Neural progenitor cell (in vitro differentiated cells): ENCODE measurements around the gene PDE1A. TPM values are rescaled to one million over a fixed set of nuclear protein-coding genes. Genes with fewer than 3 reads are reported as not detected.
A peak's percentile ranks its signal among the peaks of the same experiment; 100 is the strongest.

Experiments
- DNase-seq: peaks from one replicate; pipeline ENCODE4 v3.0.0-alpha.2; 2016; ENCODE audit warnings: low spot score
- H2AFZ ChIP-seq: fragments of 200-600 bp; sonication (generic); replicated peaks from 2 replicates; pipeline ENCODE4 v1.6.1; 2016; ENCODE audit warnings: antibody characterized with exemption
- H3F3A ChIP-seq: fragments of 200-600 bp; sonication (generic); 2 replicates; pipeline ENCODE4 v1.6.1; 2016; ENCODE audit warnings: antibody characterized with exemption, low read depth
- H3K27ac ChIP-seq: fragments of 200-600 bp; sonication (generic); 2 replicates; pipeline ENCODE4 v1.5.1; 2016; ENCODE audit warnings: mild to moderate bottlenecking
- H3K27me3 ChIP-seq: fragments of 200-600 bp; sonication (generic); 2 replicates; pipeline ENCODE4 v1.6.1; 2016; ENCODE audit warnings: mild to moderate bottlenecking, moderate library complexity
- H3K36me3 ChIP-seq: fragments of 200-600 bp; sonication (generic); 2 replicates; pipeline ENCODE4 v1.5.1; 2016
- H3K4me1 ChIP-seq: fragments of 200-600 bp; sonication (generic); 2 replicates; pipeline ENCODE4 v1.6.1; 2016; ENCODE audit warnings: mixed run types
- H3K4me2 ChIP-seq: fragments of 200-600 bp; sonication (generic); 2 replicates; pipeline ENCODE4 v1.6.1; 2016
- H3K4me3 ChIP-seq: fragments of 200-600 bp; sonication (generic); 2 replicates; pipeline ENCODE4 v1.5.1; 2016
- H3K79me2 ChIP-seq: fragments of 200-600 bp; sonication (generic); 2 replicates; pipeline ENCODE4 v1.6.1; 2016; ENCODE audit warnings: low read depth
- H3K9ac ChIP-seq: fragments of 200-600 bp; sonication (generic); 2 replicates; pipeline ENCODE4 v1.6.1; 2016
- H3K9me3 ChIP-seq: fragments of 200-600 bp; sonication (generic); 2 replicates; pipeline ENCODE4 v1.5.1; 2016; ENCODE audit warnings: low read depth
- H4K20me1 ChIP-seq: fragments of 200-600 bp; sonication (generic); 2 replicates; pipeline ENCODE4 v1.6.1; 2016; ENCODE audit warnings: low read depth
- H3K27ac Mint-ChIP-seq: 3 replicates; pipeline ENCODE4 v1.8.0; 2021; ENCODE audit warnings: mixed read lengths
- H3K27me3 Mint-ChIP-seq: 2 replicates; pipeline ENCODE4 v1.8.0; 2022; ENCODE audit warnings: low read depth, mild to moderate bottlenecking, inconsistent platforms, moderate library complexity, mixed read lengths; ENCODE audit not compliant: insufficient read depth
- H3K36me3 Mint-ChIP-seq: 3 replicates; pipeline ENCODE4 v1.8.0; 2021; ENCODE audit warnings: mixed read lengths
- H3K4me1 Mint-ChIP-seq: 3 replicates; pipeline ENCODE4 v1.8.0; 2021; ENCODE audit warnings: mixed read lengths
- H3K4me3 Mint-ChIP-seq: 3 replicates; pipeline ENCODE4 v1.8.0; 2021; ENCODE audit warnings: mild to moderate bottlenecking, moderate library complexity, mixed read lengths
- H3K9me3 Mint-ChIP-seq: 3 replicates; pipeline ENCODE4 v1.8.0; 2020; ENCODE audit warnings: mixed read lengths
- EZH2 ChIP-seq: fragments of 200-600 bp; sonication (generic); IDR thresholded peaks from 2 replicates; pipeline ENCODE4 v1.6.1; 2017; ENCODE audit warnings: antibody characterized with exemption, mild to moderate bottlenecking, moderate library complexity
- EZH2phosphoT487 ChIP-seq: fragments of 200-600 bp; sonication (generic); IDR thresholded peaks from 2 replicates; pipeline ENCODE4 v1.6.1; 2017; ENCODE audit warnings: antibody characterized with exemption
- total RNA-seq: library from RNA; depleted of rRNA; stranded (reverse); fragments of >200 nt; gene quantifications from 2 replicates; pipeline ENCODE4 v1.2.3, GENCODE V29; 2015; ENCODE audit warnings: low replicate concordance
- TF ChIP-seq, protein P1 (sequence below): fragments of 200-600 bp; sonication (generic); IDR thresholded peaks from 2 replicates; pipeline ENCODE4 v1.5.1; 2017; ENCODE audit warnings: antibody characterized with exemption, mild to moderate bottlenecking

PDE1A gene
- total RNA-seq, 1 donor from 2014 or later = not detected

DNA sequence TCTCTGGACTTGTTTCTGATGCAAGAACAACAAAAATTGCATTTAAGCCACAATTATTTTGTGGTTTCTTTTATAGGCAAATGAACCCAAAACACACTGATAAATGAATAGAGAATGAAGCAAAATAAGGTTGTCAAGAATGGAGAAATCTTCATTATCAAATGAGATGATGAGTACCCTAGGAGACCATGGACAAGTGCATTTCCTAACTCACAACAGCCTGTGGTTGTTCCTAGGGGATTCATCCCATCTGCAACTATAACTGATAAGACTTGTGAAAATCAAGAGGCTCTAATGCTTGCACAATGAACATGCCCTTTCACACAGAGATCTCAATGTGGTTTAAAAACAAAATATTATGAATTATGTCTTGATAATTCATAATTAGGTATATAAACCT is 159.9 kb downstream of the PDE1A start:
- no peak overlapping the region for H3K27ac Mint-ChIP-seq
- TF ChIP-seq, protein P1, sequence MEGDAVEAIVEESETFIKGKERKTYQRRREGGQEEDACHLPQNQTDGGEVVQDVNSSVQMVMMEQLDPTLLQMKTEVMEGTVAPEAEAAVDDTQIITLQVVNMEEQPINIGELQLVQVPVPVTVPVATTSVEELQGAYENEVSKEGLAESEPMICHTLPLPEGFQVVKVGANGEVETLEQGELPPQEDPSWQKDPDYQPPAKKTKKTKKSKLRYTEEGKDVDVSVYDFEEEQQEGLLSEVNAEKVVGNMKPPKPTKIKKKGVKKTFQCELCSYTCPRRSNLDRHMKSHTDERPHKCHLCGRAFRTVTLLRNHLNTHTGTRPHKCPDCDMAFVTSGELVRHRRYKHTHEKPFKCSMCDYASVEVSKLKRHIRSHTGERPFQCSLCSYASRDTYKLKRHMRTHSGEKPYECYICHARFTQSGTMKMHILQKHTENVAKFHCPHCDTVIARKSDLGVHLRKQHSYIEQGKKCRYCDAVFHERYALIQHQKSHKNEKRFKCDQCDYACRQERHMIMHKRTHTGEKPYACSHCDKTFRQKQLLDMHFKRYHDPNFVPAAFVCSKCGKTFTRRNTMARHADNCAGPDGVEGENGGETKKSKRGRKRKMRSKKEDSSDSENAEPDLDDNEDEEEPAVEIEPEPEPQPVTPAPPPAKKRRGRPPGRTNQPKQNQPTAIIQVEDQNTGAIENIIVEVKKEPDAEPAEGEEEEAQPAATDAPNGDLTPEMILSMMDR = no peak
- TF ChIP-seq EZH2 (no peak), EZH2phosphoT487 (no peak)
- H3F3A ChIP-seq = no peaks in the 10 kb centered on the region

DNA sequence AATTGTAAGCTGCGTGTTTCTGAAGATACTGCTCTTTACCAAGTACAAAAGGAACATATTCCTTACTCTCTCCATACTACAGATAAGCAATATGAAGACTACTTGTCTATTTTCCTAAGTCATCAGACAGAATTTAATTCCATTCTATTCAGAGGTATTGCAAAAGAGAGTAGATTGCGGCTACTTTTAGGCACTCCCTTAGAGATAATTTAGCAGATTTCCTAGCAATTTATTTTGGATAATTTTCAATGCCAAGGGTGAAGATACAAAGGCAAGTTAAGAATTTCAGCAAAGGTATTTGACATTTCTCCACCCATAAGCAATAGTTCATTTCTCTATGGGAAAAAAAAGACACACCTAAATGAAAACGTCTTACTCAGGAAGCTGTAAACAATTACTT is 161.1 kb downstream of the PDE1A start:
- TF ChIP-seq, protein P1 = no peak
- TF ChIP-seq EZH2phosphoT487 (no peak), EZH2 (no peak)
- no peak for DNase-seq
- Mint-ChIP-seq H3K36me3 (no peaks in the 10 kb centered on the region), H3K9me3 (no peaks in the 10 kb centered on the region), H3K4me3 (no peak overlapping the region), H3K27me3 (no peaks in the 10 kb centered on the region), H3K27ac (no peak overlapping the region), H3K4me1 (no peaks in the 10 kb centered on the region)
- H3K27me3 ChIP-seq = no peaks in the 10 kb centered on the region
- H4K20me1 ChIP-seq = no peaks in the 10 kb centered on the region
- H3K4me2 ChIP-seq = no peak overlapping the region
- H3K4me3 ChIP-seq = no peak overlapping the region
- H3K27ac ChIP-seq = no peak overlapping the region
- no peak overlapping the region for H2AFZ ChIP-seq
- no peaks in the 10 kb centered on the region for H3K9me3 ChIP-seq
- no peak overlapping the region for H3K9ac ChIP-seq
- peaks cover 12% of the 10 kb centered on the region for H3K4me1 ChIP-seq
- H3K79me2 ChIP-seq = no peaks in the 10 kb centered on the region
- H3K36me3 ChIP-seq = no peaks in the 10 kb centered on the region
- no peaks in the 10 kb centered on the region for H3F3A ChIP-seq

More for the DNA sequence above, 159.9 kb downstream of the PDE1A start:
- no peak for DNase-seq
- no peaks in the 10 kb centered on the region for H4K20me1 ChIP-seq
- no peak overlapping the region for H3K4me3 ChIP-seq
- no peak overlapping the region for H3K4me2 ChIP-seq
- H2AFZ ChIP-seq = peak overlapping the region; percentile 80
- no peaks in the 10 kb centered on the region for H3K79me2 ChIP-seq
- no peaks in the 10 kb centered on the region for H3K36me3 Mint-ChIP-seq
- H3K36me3 ChIP-seq = no peaks in the 10 kb centered on the region
- H3K27ac ChIP-seq = no peak overlapping the region
- no peaks in the 10 kb centered on the region for H3K9me3 ChIP-seq
- no peaks in the 10 kb centered on the region for H3K9me3 Mint-ChIP-seq
- no peaks in the 10 kb centered on the region for H3K27me3 Mint-ChIP-seq
- no peak overlapping the region for H3K4me3 Mint-ChIP-seq
- peaks cover 12% of the 10 kb centered on the region for H3K4me1 ChIP-seq
- H3K9ac ChIP-seq = no peak overlapping the region
- no peaks in the 10 kb centered on the region for H3K4me1 Mint-ChIP-seq
- H3K27me3 ChIP-seq = no peaks in the 10 kb centered on the region

DNA sequence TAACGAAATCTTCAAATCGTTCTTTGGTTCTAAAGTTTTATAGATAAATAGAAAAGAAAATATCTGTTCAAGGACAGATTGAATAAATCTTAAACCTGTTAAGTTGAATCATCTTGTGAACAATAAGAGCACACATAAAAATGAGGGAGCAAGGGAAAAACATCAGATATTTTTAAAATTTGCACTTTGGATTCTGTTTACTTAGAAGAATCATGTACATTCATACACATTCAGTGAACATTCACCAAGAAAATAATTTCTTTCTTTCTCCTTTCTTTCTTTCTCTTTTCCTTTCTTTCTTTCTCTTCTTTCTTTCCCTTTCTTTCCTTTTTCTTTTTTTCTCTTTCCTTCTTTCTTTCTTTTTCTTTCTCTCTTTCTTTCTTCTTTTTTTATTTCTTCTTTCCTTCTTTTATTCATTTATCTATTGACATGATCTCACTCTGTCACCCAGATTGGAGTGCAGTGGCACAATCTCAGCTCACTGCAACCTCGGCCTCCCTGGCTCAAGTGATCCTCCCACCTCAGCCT is 164.9 kb downstream of the PDE1A start:
- Histone ChIP-seq H3K4me3 (no peak overlapping the region), H3K9ac (no peak overlapping the region), H3K27me3 (no peaks in the 10 kb centered on the region), H3K9me3 (no peaks in the 10 kb centered on the region), H3K4me1 (peaks cover 12% of the 10 kb centered on the region), H3F3A (no peaks in the 10 kb centered on the region), H3K36me3 (no peaks in the 10 kb centered on the region), H3K79me2 (no peaks in the 10 kb centered on the region), H3K27ac (no peak overlapping the region), H2AFZ (no peak overlapping the region), H3K4me2 (no peak overlapping the region), H4K20me1 (no peaks in the 10 kb centered on the region)
- H3K27ac Mint-ChIP-seq = no peak overlapping the region
- DNase-seq = no peak
- no peaks in the 10 kb centered on the region for H3K36me3 Mint-ChIP-seq
- H3K4me3 Mint-ChIP-seq = no peak overlapping the region
- H3K27me3 Mint-ChIP-seq = no peaks in the 10 kb centered on the region
- no peaks in the 10 kb centered on the region for H3K9me3 Mint-ChIP-seq
- TF ChIP-seq, protein P1 = no peak
- no peaks in the 10 kb centered on the region for H3K4me1 Mint-ChIP-seq
